ENCODE data around the gene CACNA2D2. TPM values are rescaled to one million over a fixed set of nuclear protein-coding genes. Genes with fewer than 3 reads are reported as not detected.

Gene CACNA2D2
- total RNA-seq, 1 experiment from 2014 or later: 0.59 TPM

DNA sequence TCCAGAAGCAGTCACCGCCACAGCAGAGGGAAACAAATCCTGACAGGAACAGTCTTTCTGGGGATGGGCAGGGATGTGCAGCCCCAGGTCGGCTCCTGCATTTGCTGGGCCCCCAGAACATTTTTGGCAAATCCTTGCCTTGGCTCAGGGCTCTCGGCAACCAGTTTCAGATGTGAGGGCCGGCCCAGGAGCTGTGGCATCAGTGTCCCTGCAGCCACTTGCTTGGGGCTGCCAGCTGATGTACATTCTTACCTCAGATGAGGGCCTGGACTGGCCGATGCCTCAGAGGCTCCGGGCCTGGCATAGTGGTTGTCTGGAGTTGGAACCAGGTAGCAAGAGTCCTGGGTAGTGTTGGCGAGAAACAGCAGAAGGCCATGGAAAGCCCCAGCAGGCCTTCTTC is 148.6 kb downstream of the CACNA2D2 start:
- no peak overlapping the region for H3K27ac ChIP-seq (ENCODE audit: low read length)
- no peak for ATAC-seq
- DNase-seq (ENCODE audit: low read depth, low spot score): no peak
- ChIA-PET CTCF (interaction anchor here (0.5 kb wide), 1 partner anchor 10 kb away, joined by 4 read pairs; no protein-coding TSS in a partner anchor), POLR2A (no interaction called here)
- BruUV-seq (replicated peaks): no TSS peak
- H3K4me3 ChIP-seq (ENCODE audit: low read depth in 2 of 2, low read length in 2 of 2): no peak overlapping the region
- H3K36me3 ChIP-seq (ENCODE audit: control insufficient read depth, insufficient read depth, low read length): peaks cover 2% of the 10 kb centered on the region; the same call in 1 of the 2 replicates
- H3K27me3 ChIP-seq (ENCODE audit: control insufficient read depth, insufficient read depth, low read length): no peaks in the 10 kb centered on the region
- in situ Hi-C loops (cut with HindIII; ENCODE audit: low pct_unique_long_range_greater_than_20kb, low sequenced_read_pairs) (no loop called here), intact Hi-C loops (cut with micrococcal nuclease; ENCODE audit: unreplicated experiment) (no loop called here)
- H3K4me1 ChIP-seq (ENCODE audit: control insufficient read depth, insufficient read depth, low read length): peaks cover 17% of the 10 kb centered on the region
- no peak for TF ChIP-seq POLR2AphosphoS5 (IDR thresholded peaks at IDR 0.05; ENCODE audit: low read depth, low read length)
- no peak for TF ChIP-seq SIN3A (IDR thresholded peaks at IDR 0.05; ENCODE audit: borderline replicate concordance, insufficient read depth, low read depth, low read length)
- TF ChIP-seq, protein P1, sequence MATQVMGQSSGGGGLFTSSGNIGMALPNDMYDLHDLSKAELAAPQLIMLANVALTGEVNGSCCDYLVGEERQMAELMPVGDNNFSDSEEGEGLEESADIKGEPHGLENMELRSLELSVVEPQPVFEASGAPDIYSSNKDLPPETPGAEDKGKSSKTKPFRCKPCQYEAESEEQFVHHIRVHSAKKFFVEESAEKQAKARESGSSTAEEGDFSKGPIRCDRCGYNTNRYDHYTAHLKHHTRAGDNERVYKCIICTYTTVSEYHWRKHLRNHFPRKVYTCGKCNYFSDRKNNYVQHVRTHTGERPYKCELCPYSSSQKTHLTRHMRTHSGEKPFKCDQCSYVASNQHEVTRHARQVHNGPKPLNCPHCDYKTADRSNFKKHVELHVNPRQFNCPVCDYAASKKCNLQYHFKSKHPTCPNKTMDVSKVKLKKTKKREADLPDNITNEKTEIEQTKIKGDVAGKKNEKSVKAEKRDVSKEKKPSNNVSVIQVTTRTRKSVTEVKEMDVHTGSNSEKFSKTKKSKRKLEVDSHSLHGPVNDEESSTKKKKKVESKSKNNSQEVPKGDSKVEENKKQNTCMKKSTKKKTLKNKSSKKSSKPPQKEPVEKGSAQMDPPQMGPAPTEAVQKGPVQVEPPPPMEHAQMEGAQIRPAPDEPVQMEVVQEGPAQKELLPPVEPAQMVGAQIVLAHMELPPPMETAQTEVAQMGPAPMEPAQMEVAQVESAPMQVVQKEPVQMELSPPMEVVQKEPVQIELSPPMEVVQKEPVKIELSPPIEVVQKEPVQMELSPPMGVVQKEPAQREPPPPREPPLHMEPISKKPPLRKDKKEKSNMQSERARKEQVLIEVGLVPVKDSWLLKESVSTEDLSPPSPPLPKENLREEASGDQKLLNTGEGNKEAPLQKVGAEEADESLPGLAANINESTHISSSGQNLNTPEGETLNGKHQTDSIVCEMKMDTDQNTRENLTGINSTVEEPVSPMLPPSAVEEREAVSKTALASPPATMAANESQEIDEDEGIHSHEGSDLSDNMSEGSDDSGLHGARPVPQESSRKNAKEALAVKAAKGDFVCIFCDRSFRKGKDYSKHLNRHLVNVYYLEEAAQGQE (IDR thresholded peaks at IDR 0.05; ENCODE audit: insufficient read depth in 1 of 2, low read depth in 2 of 2, low read length in 1 of 2): no peak
- no peak for TF ChIP-seq TCF7L2 (IDR thresholded peaks at IDR 0.05; ENCODE audit: low read depth, low read length)
- TF ChIP-seq, protein P2, sequence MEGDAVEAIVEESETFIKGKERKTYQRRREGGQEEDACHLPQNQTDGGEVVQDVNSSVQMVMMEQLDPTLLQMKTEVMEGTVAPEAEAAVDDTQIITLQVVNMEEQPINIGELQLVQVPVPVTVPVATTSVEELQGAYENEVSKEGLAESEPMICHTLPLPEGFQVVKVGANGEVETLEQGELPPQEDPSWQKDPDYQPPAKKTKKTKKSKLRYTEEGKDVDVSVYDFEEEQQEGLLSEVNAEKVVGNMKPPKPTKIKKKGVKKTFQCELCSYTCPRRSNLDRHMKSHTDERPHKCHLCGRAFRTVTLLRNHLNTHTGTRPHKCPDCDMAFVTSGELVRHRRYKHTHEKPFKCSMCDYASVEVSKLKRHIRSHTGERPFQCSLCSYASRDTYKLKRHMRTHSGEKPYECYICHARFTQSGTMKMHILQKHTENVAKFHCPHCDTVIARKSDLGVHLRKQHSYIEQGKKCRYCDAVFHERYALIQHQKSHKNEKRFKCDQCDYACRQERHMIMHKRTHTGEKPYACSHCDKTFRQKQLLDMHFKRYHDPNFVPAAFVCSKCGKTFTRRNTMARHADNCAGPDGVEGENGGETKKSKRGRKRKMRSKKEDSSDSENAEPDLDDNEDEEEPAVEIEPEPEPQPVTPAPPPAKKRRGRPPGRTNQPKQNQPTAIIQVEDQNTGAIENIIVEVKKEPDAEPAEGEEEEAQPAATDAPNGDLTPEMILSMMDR (IDR thresholded peaks at IDR 0.05): no peak
- H3K9me3 ChIP-seq (ENCODE audit: control insufficient read depth, insufficient read depth, low read depth, low read length): no peaks in the 10 kb centered on the region

DNA sequence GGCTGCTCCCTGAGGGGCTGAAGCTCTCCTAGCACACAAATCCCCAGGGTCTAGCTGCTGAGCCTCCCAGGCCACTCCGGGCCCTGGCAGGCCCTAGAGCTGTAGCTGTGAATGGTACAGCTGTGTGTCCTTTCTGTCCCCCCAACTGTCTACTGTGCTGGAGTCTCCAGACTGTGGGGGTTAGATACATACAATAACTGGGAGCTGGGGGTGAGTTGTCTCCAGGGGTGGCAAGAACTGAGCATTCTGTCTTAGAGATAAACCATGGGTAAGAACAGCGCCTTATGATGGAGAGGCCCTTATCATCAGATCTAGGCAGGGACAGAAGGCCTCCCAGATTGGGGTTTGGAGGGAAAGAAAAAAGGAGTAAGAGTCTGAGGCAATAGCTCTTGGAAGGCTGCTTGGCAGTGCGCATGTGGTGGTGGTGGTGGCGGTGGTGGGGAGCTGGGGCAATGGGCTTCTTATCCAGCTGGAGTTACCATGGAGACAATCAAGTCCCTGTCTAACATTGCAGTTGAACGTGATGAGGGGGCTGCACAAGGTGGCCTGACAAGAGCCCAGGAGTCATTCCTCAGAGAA is 149.2 kb downstream of the CACNA2D2 start:
- H3K9me3 ChIP-seq (ENCODE audit: control insufficient read depth, insufficient read depth, low read depth, low read length): no peaks in the 10 kb centered on the region
- no peaks in the 10 kb centered on the region for H3K27me3 ChIP-seq (ENCODE audit: control insufficient read depth, insufficient read depth, low read length)
- no TSS peak for BruUV-seq (replicated peaks)
- no peak overlapping the region for H3K4me3 ChIP-seq (ENCODE audit: low read depth in 2 of 2, low read length in 2 of 2)
- in situ Hi-C loops (cut with HindIII; ENCODE audit: low pct_unique_long_range_greater_than_20kb, low sequenced_read_pairs): no loop called here
- H3K27ac ChIP-seq (ENCODE audit: low read length): no peak overlapping the region
- peaks cover 21% of the 10 kb centered on the region for H3K4me1 ChIP-seq (ENCODE audit: control insufficient read depth, insufficient read depth, low read length)
- peaks cover 2% of the 10 kb centered on the region; the same call in 1 of the 2 replicates for H3K36me3 ChIP-seq (ENCODE audit: control insufficient read depth, insufficient read depth, low read length)
- DNase-seq (ENCODE audit: low read depth, low spot score): no peak
- no peak for ATAC-seq
- intact Hi-C loops (cut with micrococcal nuclease; ENCODE audit: unreplicated experiment): no loop called here
- ChIA-PET POLR2A (interaction anchor here (0.5 kb wide), 1 partner anchor 9 kb away, joined by 4 read pairs; no protein-coding TSS in a partner anchor), CTCF (interaction anchor here (0.5 kb wide), 1 partner anchor 11 kb away, joined by 4 read pairs; no protein-coding TSS in a partner anchor)
- TF ChIP-seq POLR2AphosphoS5 (IDR thresholded peaks at IDR 0.05; ENCODE audit: low read depth, low read length) (no peak), TCF7L2 (IDR thresholded peaks at IDR 0.05; ENCODE audit: low read depth, low read length) (no peak), SIN3A (IDR thresholded peaks at IDR 0.05; ENCODE audit: borderline replicate concordance, insufficient read depth, low read depth, low read length) (no peak)
- TF ChIP-seq, protein P1 (IDR thresholded peaks at IDR 0.05; ENCODE audit: insufficient read depth in 1 of 2, low read depth in 2 of 2, low read length in 1 of 2): no peak
- TF ChIP-seq, protein P2 (IDR thresholded peaks at IDR 0.05): no peak
